Rectal smooth muscle tissue (tissue), 1 donor: ENCODE results near the gene CREB5.
"Not testable (repeated sequence)": the region's sequence is repeated elsewhere in the genome, so short reads cannot be mapped to it uniquely, and the experiment has no call there.

ENCODE experiments used
- H3K27ac ChIP-seq: one replicate; pipeline ENCODE4 v1.7.0; 2013; ENCODE audit warnings: low read depth, low read length, inconsistent platforms
- H3K27me3 ChIP-seq: one replicate; pipeline ENCODE4 v1.7.0; 2013; ENCODE audit warnings: low read length; ENCODE audit not compliant: control insufficient read depth, insufficient read depth
- H3K36me3 ChIP-seq: one replicate; pipeline ENCODE4 v1.7.0; 2013; ENCODE audit warnings: low read length; ENCODE audit not compliant: control insufficient read depth, insufficient read depth
- H3K4me1 ChIP-seq: one replicate; pipeline ENCODE4 v1.7.0; 2013; ENCODE audit warnings: low read length; ENCODE audit not compliant: control insufficient read depth, insufficient read depth
- H3K4me3 ChIP-seq: one replicate; pipeline ENCODE4 v1.7.0; 2013; ENCODE audit warnings: low read length
- H3K9ac ChIP-seq: one replicate; pipeline ENCODE4 v1.7.0; 2013; ENCODE audit warnings: low read length

CREB5 gene

DNA sequence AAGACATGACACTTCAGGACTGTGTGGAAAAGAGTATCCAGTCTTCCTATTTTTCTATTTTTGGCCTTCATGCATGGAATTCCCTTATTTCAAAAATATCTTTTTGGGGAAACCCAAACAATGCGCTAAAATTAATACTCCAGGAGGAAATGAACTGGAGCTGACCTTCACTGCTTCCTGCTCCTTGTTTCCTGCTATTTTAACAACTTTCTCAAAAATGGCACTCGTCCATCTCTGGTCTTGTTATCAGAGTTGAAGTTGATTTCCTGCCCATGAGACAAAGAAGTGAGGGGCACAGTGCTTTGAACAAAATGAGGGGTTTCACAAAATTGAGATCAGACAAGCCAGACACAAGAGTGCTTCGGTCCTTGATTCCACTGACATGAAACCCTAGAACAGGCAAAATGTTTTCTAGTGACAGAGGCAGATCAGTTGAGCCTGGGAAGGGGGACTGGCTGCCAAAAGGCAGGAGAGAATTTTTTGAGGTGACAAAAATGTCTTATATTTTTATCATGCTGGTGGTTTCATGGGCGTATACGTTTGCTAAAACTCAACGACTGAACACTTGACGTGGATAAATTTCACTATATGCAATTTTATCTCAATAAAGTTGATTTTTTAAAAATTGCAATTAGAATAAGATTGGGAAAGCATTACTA is 193.2 kb downstream of the CREB5 start:
- Histone ChIP-seq H3K4me1 (no peaks in the 10 kb centered on the region), H3K36me3 (no peaks in the 10 kb centered on the region), H3K9ac (no peak overlapping the region), H3K27me3 (no peaks in the 10 kb centered on the region), H3K27ac (no peak overlapping the region), H3K4me3 (no peak overlapping the region)

GRCh38 chr7:28606421-28606820 is 194.1 kb downstream of the CREB5 start:
- H3K9ac ChIP-seq, result no peak overlapping the region
- no peaks in the 10 kb centered on the region for H3K4me1 ChIP-seq
- H3K27me3 ChIP-seq, result no peaks in the 10 kb centered on the region
- H3K27ac ChIP-seq, result no peak overlapping the region
- H3K4me3 ChIP-seq, result no peak overlapping the region
- no peaks in the 10 kb centered on the region for H3K36me3 ChIP-seq

GRCh38 chr7:28607855-28608193 is 195.5 kb downstream of the CREB5 start:
- H3K9ac ChIP-seq, result no peak overlapping the region
- no peaks in the 10 kb centered on the region for H3K36me3 ChIP-seq
- no peak overlapping the region for H3K27ac ChIP-seq
- no peaks in the 10 kb centered on the region for H3K27me3 ChIP-seq
- H3K4me3 ChIP-seq, result no peak overlapping the region
- no peaks in the 10 kb centered on the region for H3K4me1 ChIP-seq

DNA sequence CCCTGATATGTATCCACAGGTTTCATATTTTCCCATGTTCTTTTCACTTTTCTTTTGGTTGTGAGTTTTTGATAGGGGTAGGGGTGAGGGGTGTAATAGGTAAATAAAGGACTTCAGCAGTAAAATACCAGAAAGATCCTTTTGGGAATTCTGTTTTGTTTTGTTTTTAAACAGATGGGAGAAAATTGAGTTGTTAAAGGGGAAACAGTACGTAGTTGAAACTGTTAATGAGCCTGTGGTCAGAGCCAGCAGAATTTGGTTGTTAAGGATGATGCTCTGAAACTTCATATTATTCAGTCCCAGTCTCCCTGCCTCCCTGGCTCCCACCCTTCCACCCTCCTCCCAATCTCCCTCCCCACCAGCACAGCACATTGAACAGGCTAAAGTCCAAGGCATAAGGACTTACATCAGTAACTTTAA is 195.9 kb downstream of the CREB5 start:
- H3K4me3 ChIP-seq, result no peak overlapping the region
- H3K36me3 ChIP-seq, result no peaks in the 10 kb centered on the region
- H3K4me1 ChIP-seq, result no peaks in the 10 kb centered on the region
- H3K27ac ChIP-seq, result no peak overlapping the region
- no peaks in the 10 kb centered on the region for H3K27me3 ChIP-seq
- H3K9ac ChIP-seq, result no peak overlapping the region

DNA sequence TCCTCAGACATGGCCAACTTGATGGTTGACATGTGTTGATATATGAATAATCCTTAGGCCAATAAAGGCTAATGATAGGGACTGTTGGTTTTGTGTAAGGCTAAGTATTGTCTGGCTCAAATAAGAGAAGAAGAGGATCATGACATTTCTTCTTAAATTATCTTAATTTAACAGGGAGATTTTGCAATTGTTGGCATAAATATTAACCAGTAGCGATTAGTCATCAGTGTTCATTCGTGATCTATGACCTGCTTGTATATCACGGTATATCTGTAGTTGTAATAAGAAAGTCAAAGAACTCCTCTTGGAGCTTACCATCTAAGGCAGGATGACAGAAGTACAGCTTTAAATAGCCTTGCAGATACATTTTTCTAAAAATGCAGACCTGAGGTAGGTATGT is 196.4 kb downstream of the CREB5 start:
- no peaks in the 10 kb centered on the region for H3K4me1 ChIP-seq
- H3K27me3 ChIP-seq, result no peaks in the 10 kb centered on the region
- no peak overlapping the region for H3K4me3 ChIP-seq

DNA sequence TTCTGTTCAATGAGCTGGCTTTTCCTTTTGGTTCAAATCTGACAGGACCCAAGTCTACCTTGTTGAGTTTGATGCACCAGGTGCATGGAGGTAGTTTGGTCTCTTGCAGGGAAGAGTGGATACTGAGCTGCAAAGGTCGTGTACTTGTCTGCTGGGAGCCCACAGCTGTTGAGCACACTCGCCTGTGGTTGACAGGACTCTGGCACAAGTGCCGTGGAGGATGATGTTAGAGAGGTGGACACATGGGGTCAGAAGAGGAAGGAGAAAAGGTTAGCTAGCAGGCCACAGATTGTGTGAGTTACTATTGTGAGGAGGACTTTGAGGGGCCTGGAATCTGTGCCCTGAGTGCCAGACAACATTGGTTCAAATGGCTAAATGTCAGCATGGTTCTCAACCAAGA is 197.3 kb downstream of the CREB5 start:
- Histone ChIP-seq H3K4me3 (no peak overlapping the region), H3K27ac (no peak overlapping the region), H3K4me1 (no peaks in the 10 kb centered on the region)

More for the DNA sequence above, 196.4 kb downstream of the CREB5 start:
- H3K27ac ChIP-seq, result no peak overlapping the region
- H3K36me3 ChIP-seq, result no peaks in the 10 kb centered on the region
- H3K9ac ChIP-seq, result no peak overlapping the region

DNA sequence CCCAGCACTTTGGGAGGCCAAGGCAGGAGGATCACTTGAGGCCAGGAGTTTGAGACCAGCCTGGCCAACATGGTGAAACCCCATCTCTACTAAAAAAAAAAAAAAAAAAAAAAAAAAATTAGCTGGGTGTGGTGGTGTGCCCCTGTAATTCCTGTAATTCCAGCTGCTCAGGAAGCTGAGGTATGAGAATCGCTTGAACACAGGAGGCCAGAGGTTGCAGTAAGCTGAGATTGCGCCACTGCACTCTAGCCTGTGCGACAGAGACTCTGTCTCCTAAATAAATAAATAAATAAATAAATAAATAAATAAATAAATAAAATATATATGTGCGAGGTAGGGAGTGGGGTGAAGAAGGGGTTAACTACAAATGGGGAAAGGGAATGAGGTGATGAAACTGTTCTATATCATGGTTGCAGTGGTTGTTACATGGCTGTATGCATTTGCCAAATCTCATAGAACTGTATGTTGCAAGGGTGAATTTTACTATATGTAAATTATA is 199.1 kb downstream of the CREB5 start:
- not testable (repeated sequence) for H3K4me3 ChIP-seq, H3K9ac ChIP-seq, H3K4me1 ChIP-seq, H3K27ac ChIP-seq, H3K36me3 ChIP-seq, H3K27me3 ChIP-seq

More for the DNA sequence above, 197.3 kb downstream of the CREB5 start:
- Histone ChIP-seq H3K36me3 (no peaks in the 10 kb centered on the region), H3K9ac (no peak overlapping the region), H3K27me3 (no peaks in the 10 kb centered on the region)

GRCh38 chr7:28613262-28613661 is 200.9 kb downstream of the CREB5 start:
- Histone ChIP-seq H3K27me3 (no peaks in the 10 kb centered on the region), H3K4me1 (no peaks in the 10 kb centered on the region), H3K9ac (no peak overlapping the region), H3K27ac (no peak overlapping the region), H3K4me3 (no peak overlapping the region), H3K36me3 (no peaks in the 10 kb centered on the region)

- Histone ChIP-seq H3K4me1 (no peaks in the 10 kb centered on the region), H3K27me3 (no peaks in the 10 kb centered on the region), H3K36me3 (no peaks in the 10 kb centered on the region), H3K9ac (no peak overlapping the region), H3K4me3 (no peak overlapping the region), H3K27ac (no peak overlapping the region)
Measured at GRCh38 chr7:28615091-28615490, 202.8 kb downstream of the CREB5 start.

GRCh38 chr7:28617308-28617880 is 205.1 kb downstream of the CREB5 start:
- no peaks in the 10 kb centered on the region for H3K36me3 ChIP-seq
- no peak overlapping the region for H3K9ac ChIP-seq
- no peaks in the 10 kb centered on the region for H3K27me3 ChIP-seq
- H3K27ac ChIP-seq, result no peak overlapping the region
- H3K4me3 ChIP-seq, result no peak overlapping the region
- no peaks in the 10 kb centered on the region for H3K4me1 ChIP-seq

DNA sequence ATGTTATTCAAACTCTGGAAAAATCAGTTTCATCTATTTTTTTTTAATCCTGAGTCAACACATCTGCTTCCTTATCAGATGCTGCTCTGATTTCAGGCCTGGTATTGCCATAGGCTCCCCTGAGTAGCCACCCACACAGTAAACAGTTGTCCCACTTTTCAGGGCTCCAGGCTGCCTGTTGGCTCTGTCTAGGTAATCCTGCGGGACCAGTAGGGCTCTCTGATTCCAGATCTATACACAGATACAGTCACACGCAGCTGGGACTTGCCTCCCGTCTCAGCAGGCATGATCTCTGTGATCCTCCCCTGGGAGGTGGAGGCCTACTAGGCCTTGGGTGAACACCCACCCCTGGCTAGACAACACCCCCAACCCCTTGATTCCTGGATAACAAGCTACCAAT is 206.1 kb downstream of the CREB5 start:
- H3K27me3 ChIP-seq, result no peaks in the 10 kb centered on the region
- H3K9ac ChIP-seq, result no peak overlapping the region
- no peak overlapping the region for H3K27ac ChIP-seq

GRCh38 chr7:28619256-28619655 is 206.9 kb downstream of the CREB5 start:
- Histone ChIP-seq H3K9ac (no peak overlapping the region), H3K36me3 (no peaks in the 10 kb centered on the region), H3K4me3 (no peak overlapping the region), H3K27ac (no peak overlapping the region), H3K4me1 (peaks cover 6% of the 10 kb centered on the region), H3K27me3 (no peaks in the 10 kb centered on the region)

More for the DNA sequence above, 206.1 kb downstream of the CREB5 start:
- peaks cover 2% of the 10 kb centered on the region for H3K4me1 ChIP-seq
- H3K4me3 ChIP-seq, result no peak overlapping the region
- H3K36me3 ChIP-seq, result no peaks in the 10 kb centered on the region

DNA sequence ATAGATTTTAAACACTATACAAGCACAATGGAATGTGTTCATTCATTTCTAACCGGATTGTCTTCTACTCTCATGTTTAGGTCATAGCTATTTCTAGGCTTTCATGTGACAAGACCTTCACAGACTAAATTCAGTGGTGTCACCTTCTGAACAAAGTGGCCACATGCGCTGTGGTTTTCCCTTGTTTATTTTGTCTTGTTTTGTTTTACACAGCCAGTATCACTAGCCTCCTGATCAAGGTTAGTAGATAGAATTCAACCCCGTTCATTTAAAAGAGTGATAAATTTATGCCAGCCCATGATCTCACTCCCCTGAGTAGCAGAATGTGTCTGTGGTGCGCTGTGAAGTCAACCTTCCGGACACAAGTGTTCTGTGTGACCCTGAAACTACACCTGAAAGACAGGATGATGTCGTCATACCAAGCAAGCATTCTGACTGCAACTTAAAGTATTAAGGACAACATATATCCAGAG is 209.1 kb downstream of the CREB5 start:
- H3K4me1 ChIP-seq, result peaks cover 10% of the 10 kb centered on the region
- H3K9ac ChIP-seq, result no peak overlapping the region
- no peaks in the 10 kb centered on the region for H3K27me3 ChIP-seq
- H3K4me3 ChIP-seq, result no peak overlapping the region
- H3K27ac ChIP-seq, result no peak overlapping the region
- no peaks in the 10 kb centered on the region for H3K36me3 ChIP-seq
